A549 (cell line): Measurements from ENCODE around the gene MMP19. TPM values are rescaled to one million over a fixed set of nuclear protein-coding genes. Genes with fewer than 3 reads are reported as not detected.

Source experiments
- ATAC-seq, 2 experiments: fragments of 200-7000 bp in 1 of 2; fragments of >200 bp in 1 of 2; cut with Nextera tagmentation in 1 of 2; cut with Tn5 transposase in 1 of 2; 3 replicates each; pipeline versions ENCODE4 v1.8.0 to v1.9.1; 2018 to 2020; ENCODE audit warnings: mild to moderate bottlenecking in 1 of 2, moderate library complexity in 1 of 2
- CTCF ChIA-PET: fragments of 300-600 bp; sonication (Branson Sonifier 250); formaldehyde crosslinking; extraction: SDS; loops from one replicate; lab custom pipeline; 2021; ENCODE audit warnings: antibody characterized with exemption, inconsistent platforms; lab: Yijun Ruan, JAX
- POLR2A ChIA-PET: fragments of 350-600 bp; formaldehyde crosslinking; extraction: SDS; loops from one replicate; lab custom pipeline; 2021; ENCODE audit warnings: antibody characterized with exemption, inconsistent platforms; lab: Yijun Ruan, JAX
- DNase-seq, 2 experiments: peaks; one replicate each; pipeline versions ENCODE4 v3.0.0 to v3.0.0-alpha.2; 2011 to 2016; ENCODE audit warnings: low read depth in 1 of 2, low spot score in 1 of 2
- FAIRE-seq: peaks from 2 replicates; lab custom pipeline; 2011; peaks lifted over from hg19 to GRCh38; lab: Jason Lieb, UNC
- H3K27ac ChIP-seq, 2 experiments: fragments of >200 bp; sonication (Bioruptor Twin); formaldehyde crosslinking; 3 replicates each; pipeline ENCODE4 v1.5.1; 2016 to 2017
- H3K4me1 ChIP-seq: fragments of >200 bp; sonication (Bioruptor Twin); formaldehyde crosslinking; 3 replicates; pipeline ENCODE4 v1.6.1; 2016
- H3K4me2 ChIP-seq: fragments of >200 bp; sonication (Bioruptor Twin); formaldehyde crosslinking; 3 replicates; pipeline ENCODE4 v1.6.1; 2016
- H3K4me3 ChIP-seq: fragments of >200 bp; sonication (Bioruptor Twin); formaldehyde crosslinking; 3 replicates; pipeline ENCODE4 v1.5.1; 2016
- H3K9me3 ChIP-seq: fragments of >200 bp; sonication (Bioruptor Twin); formaldehyde crosslinking; 3 replicates; pipeline ENCODE4 v1.6.1; 2016
- CBX2 ChIP-seq: fragments of 200-600 bp; sonication (generic); IDR thresholded peaks from 2 replicates; pipeline ENCODE4 v1.6.1; 2016; ENCODE audit warnings: low read depth, mild to moderate bottlenecking, borderline replicate concordance
- CBX8 ChIP-seq: fragments of 200-600 bp; sonication (generic); IDR thresholded peaks from 2 replicates; pipeline ENCODE4 v1.6.1; 2016
- CEBPB ChIP-seq, 2 experiments: fragments of >200 bp in 1 of 2; sonication (Bioruptor Twin) in 1 of 2; formaldehyde crosslinking in 1 of 2; IDR thresholded peaks; 2 replicates each; pipeline ENCODE4 v1.6.1; 2012 to 2016
- E2F6 ChIP-seq: IDR thresholded peaks from 2 replicates; pipeline ENCODE4 v1.6.1; 2012; ENCODE audit warnings: low read depth, borderline replicate concordance
- EHF ChIP-seq: fragments of 250-450 bp; sonication (Bioruptor Pico); IDR thresholded peaks from 2 replicates; pipeline ENCODE4 v1.5.0; 2020; ENCODE audit warnings: mild to moderate bottlenecking
- ELK1 ChIP-seq: fragments of 150-350 bp; IDR thresholded peaks from 2 replicates; pipeline ENCODE4 v1.6.1; 2014; ENCODE audit warnings: low read depth, mild to moderate bottlenecking, low read length
- FOSB ChIP-seq: fragments of 250-450 bp; sonication (Bioruptor Pico); IDR thresholded peaks from 2 replicates; pipeline ENCODE4 v1.5.0; 2020; ENCODE audit warnings: mild to moderate bottlenecking, moderate library complexity
- HDAC2 ChIP-seq: fragments of 200-600 bp; sonication (generic); IDR thresholded peaks from 2 replicates; pipeline ENCODE4 v1.6.1; 2016
- HES2 ChIP-seq: fragments of >200 bp; sonication (Bioruptor Twin); formaldehyde crosslinking; IDR thresholded peaks from 2 replicates; pipeline ENCODE4 v1.6.1; 2016
- HEYL ChIP-seq: fragments of 250-450 bp; sonication (Bioruptor Pico); IDR thresholded peaks from 2 replicates; pipeline ENCODE4 v1.8.0; 2021; ENCODE audit warnings: mild to moderate bottlenecking, moderate library complexity
- HOXA7 ChIP-seq: fragments of 250-450 bp; sonication (Bioruptor Pico); IDR thresholded peaks from 2 replicates; pipeline ENCODE4 v1.5.0; 2020; ENCODE audit warnings: mild to moderate bottlenecking, moderate library complexity
- HOXB5 ChIP-seq: fragments of 250-450 bp; sonication (Bioruptor Pico); IDR thresholded peaks from 2 replicates; pipeline ENCODE4 v1.5.0; 2020; ENCODE audit warnings: mild to moderate bottlenecking, moderate library complexity
- JUN ChIP-seq, 2 experiments: fragments of >200 bp; sonication (Bioruptor Twin); formaldehyde crosslinking; IDR thresholded peaks; 2 replicates in 1 of 2; 3 replicates in 1 of 2; pipeline ENCODE4 v1.6.1; 2016 to 2017
- JUNB ChIP-seq: fragments of >200 bp; sonication (Bioruptor Twin); formaldehyde crosslinking; IDR thresholded peaks from 2 replicates; pipeline ENCODE4 v1.6.1; 2016
- KDM5A ChIP-seq: fragments of 200-600 bp; sonication (generic); IDR thresholded peaks from 2 replicates; pipeline ENCODE4 v1.6.1; 2016; ENCODE audit warnings: antibody characterized with exemption, mild to moderate bottlenecking
- MAZ ChIP-seq: fragments of 150-350 bp; IDR thresholded peaks from 2 replicates; pipeline ENCODE4 v1.6.1; 2014; ENCODE audit warnings: antibody characterized with exemption, low read depth, low read length, borderline replicate concordance
- NFE2L2 ChIP-seq: fragments of 150-350 bp; conservative IDR thresholded peaks from 2 replicates; pipeline ENCODE4 v1.6.1; 2014; ENCODE audit warnings: low read length
- NPAS2 ChIP-seq: fragments of 250-450 bp; sonication (Bioruptor Pico); IDR thresholded peaks from 2 replicates; pipeline ENCODE4 v1.8.0; 2022; ENCODE audit warnings: mild to moderate bottlenecking, moderate library complexity, borderline replicate concordance
- PBX3 ChIP-seq: IDR thresholded peaks from 2 replicates; pipeline ENCODE4 v1.6.1; 2012
- POLR2A ChIP-seq: IDR thresholded peaks from 2 replicates; pipeline ENCODE4 v1.6.1; 2012; ENCODE audit warnings: mild to moderate bottlenecking, low read length
- POLR2AphosphoS2 ChIP-seq: conservative IDR thresholded peaks from 2 replicates; pipeline ENCODE4 v1.6.1; 2012; ENCODE audit warnings: low read length, improper control_type of control experiment, inconsistent platforms
- RARB ChIP-seq: fragments of 250-450 bp; sonication (Bioruptor Pico); IDR thresholded peaks from 2 replicates; pipeline ENCODE4 v1.8.0; 2021; ENCODE audit warnings: mild to moderate bottlenecking, moderate library complexity
- REST ChIP-seq: fragments of 200-600 bp; sonication (generic); IDR thresholded peaks from 2 replicates; pipeline ENCODE4 v1.6.1; 2016; ENCODE audit warnings: antibody characterized with exemption, mild to moderate bottlenecking, moderate library complexity
- TP53 ChIP-seq: fragments of 250-450 bp; sonication (Bioruptor Pico); IDR thresholded peaks from 2 replicates; pipeline ENCODE4 v1.5.0; 2021; ENCODE audit warnings: mild to moderate bottlenecking, moderate library complexity
- USF2 ChIP-seq: fragments of 450-650 bp; IDR thresholded peaks from 2 replicates; pipeline ENCODE4 v1.6.1; 2014; ENCODE audit warnings: antibody characterized with exemption
- ZNF302 ChIP-seq: fragments of 250-450 bp; sonication (Bioruptor Pico); IDR thresholded peaks from 2 replicates; pipeline ENCODE4 v1.9.0; 2021; ENCODE audit warnings: inconsistent platforms, mild to moderate bottlenecking, moderate library complexity
- ZSCAN20 ChIP-seq: fragments of 250-450 bp; sonication (Bioruptor Pico); IDR thresholded peaks from 2 replicates; pipeline ENCODE4 v1.8.0; 2022; ENCODE audit warnings: mild to moderate bottlenecking, moderate library complexity
- WGBS: methylation state at CpG from one replicate; pipeline ENCODE4 v1.1.6; 2017; ENCODE audit errors: missing lambda C conversion rate; 5-methylcytosine and 5-hydroxymethylcytosine counted together
- polyA plus RNA-seq, 4 experiments: library from polyadenylated mRNA; depleted of rRNA in 3 of 4; stranded (reverse); fragments of >200 nt; fragmentation: RNase III in 1 of 4; extraction: RNeasy Plus Mini Kit Qiagen cat#74134 plus additional on column Dnase treatment in 1 of 4; gene quantifications; 2 replicates in 3 of 4; 3 replicates in 1 of 4; pipeline ENCODE4 v1.2.3, GENCODE V29; 2011 to 2017

Gene MMP19
- polyA plus RNA-seq, 2 of the 4 experiments (the other 2 are of a cell fraction): 0.06 to 0.09 TPM

GRCh38 chr12:55833056-55833455 is 9.7 kb downstream of the MMP19 start:
- no peak for ATAC-seq
- WGBS: 92% methylated on average over 10 of the region's 10 CpGs
- ChIA-PET CTCF (interaction anchor here (1.1 to 1.3 kb wide), 2 partner anchors 10 to 15 kb away, joined by 3 read pairs; partner anchors contain the start of genes ORMDL2 and SARNP), POLR2A (interaction anchor here (1.5 kb wide), 1 partner anchor 15 kb away, joined by 3 read pairs; the partner anchor contains the start of genes ORMDL2 and SARNP)
- no peak overlapping the region for H3K4me2 ChIP-seq
- H3K27ac ChIP-seq: no peak overlapping the region
- no peaks in the 10 kb centered on the region for H3K9me3 ChIP-seq
- H3K4me3 ChIP-seq: no peak overlapping the region
- peaks cover 14% of the 10 kb centered on the region; the same call in 2 of the 3 replicates for H3K4me1 ChIP-seq
- TF ChIP-seq CBX8: no peak
- TF ChIP-seq ZSCAN20: no peak
- TF ChIP-seq CEBPB (IDR thresholded peaks at IDR 0.05): no peak
- TF ChIP-seq JUNB: no peak
- TF ChIP-seq REST: no peak
- no peak for TF ChIP-seq USF2
- TF ChIP-seq ELK1: no peak
- no peak for TF ChIP-seq CBX2
- no peak for TF ChIP-seq HEYL
- no peak for TF ChIP-seq POLR2AphosphoS2
- no peak for TF ChIP-seq HOXA7 (CRISPR knock-in tag)
- TF ChIP-seq RARB (CRISPR knock-in tag): no peak
- no peak for TF ChIP-seq JUN (IDR thresholded peaks at IDR 0.05)
- FAIRE-seq: no peak
- DNase-seq: no peak

- CTCF ChIA-PET: interaction anchor here (1.1 to 4.3 kb wide), 6 partner anchors 8 to 108 kb away, joined by 4 to 36 read pairs (median 6); partner anchors contain the start of genes MMP19 and PYM1
- 92% methylated on average over 1 of the region's 1 CpG for WGBS
- Histone ChIP-seq H3K4me3 (peak overlapping the region; percentile 80; the same call in 2 of the 3 replicates), H3K9me3 (no peaks in the 10 kb centered on the region), H3K4me1 (peaks cover 23% of the 10 kb centered on the region; the same call in 2 of the 3 replicates), H3K4me2 (peak overlapping the region; percentile 90), H3K27ac (peak overlapping the region; percentile 89 to 91; a peak in 4 of 6 replicates)
- DNase-seq (no peak), FAIRE-seq (no peak), ATAC-seq (no peak)
- TF ChIP-seq E2F6 (no peak), MAZ (no peak), ZNF302 (CRISPR knock-in tag) (no peak), REST (no peak), HES2 (no peak), HOXA7 (CRISPR knock-in tag) (no peak), HDAC2 (no peak), HOXB5 (CRISPR knock-in tag) (no peak), NFE2L2 (no peak), TP53 (no peak), FOSB (CRISPR knock-in tag) (no peak), CEBPB (IDR thresholded peaks at IDR 0.05) (no peak), PBX3 (no peak), POLR2A (no peak), EHF (CRISPR knock-in tag) (no peak), KDM5A (no peak), NPAS2 (CRISPR knock-in tag) (no peak)
- POLR2A ChIA-PET: interaction anchor here (0.8 kb wide), 1 partner anchor 14 kb away, joined by 3 read pairs; the partner anchor contains the start of genes ORMDL2 and SARNP
Measured at GRCh38 chr12:55831447-55831815, 11.3 kb downstream of the MMP19 start.
